Breast epithelium (tissue), 4 donors: ENCODE data around the gene ABHD10. TPM values are rescaled to one million over a fixed set of nuclear protein-coding genes. Genes with fewer than 3 reads are reported as not detected.

Source experiments
- DNase-seq, 2 donors: peaks; one replicate each; pipeline ENCODE4 v3.0.0-alpha.2; 2019; ENCODE audit warnings: low spot score in 2 of 2
- H3K27ac ChIP-seq, 2 donors: fragments of 200-600 bp; sonication (generic) in 1 of 2; one replicate each; pipeline ENCODE4 v1.5.1; 2016 to 2019; ENCODE audit warnings: mild to moderate bottlenecking in 1 of 2
- H3K27me3 ChIP-seq, 2 donors: fragments of 200-600 bp; sonication (generic) in 1 of 2; one replicate each; pipeline versions ENCODE4 v1.5.1 to v1.6.0; 2017 to 2019; ENCODE audit warnings: control low read depth in 1 of 2, mild to moderate bottlenecking in 1 of 2
- H3K36me3 ChIP-seq: fragments of 200-600 bp; one replicate; pipeline ENCODE4 v1.5.1; 2019
- H3K4me1 ChIP-seq, 2 donors: fragments of 200-600 bp; sonication (generic); one replicate each; pipeline ENCODE4 v1.5.1; 2016 to 2019; ENCODE audit warnings: control low read depth in 1 of 2
- H3K4me3 ChIP-seq, 3 donors: fragments of 200-600 bp; sonication (generic); 1 replicate in 2 of 3; 2 replicates in 1 of 3; pipeline ENCODE4 v1.5.1; 2016 to 2019; ENCODE audit warnings: mild to moderate bottlenecking in 3 of 3, moderate library complexity in 2 of 3
- H3K9me3 ChIP-seq, 2 donors: fragments of 200-600 bp; sonication (generic) in 1 of 2; one replicate each; pipeline ENCODE4 v1.5.1; 2016 to 2019; ENCODE audit warnings: control low read depth in 1 of 2
- CTCF ChIP-seq, 3 donors: fragments of 450-650 bp; IDR thresholded peaks; one replicate each; pipeline ENCODE4 v1.5.1; 2016 to 2017; ENCODE audit warnings: antibody characterized with exemption in 3 of 3, mild to moderate bottlenecking in 3 of 3, moderate library complexity in 3 of 3
- POLR2A ChIP-seq: fragments of 450-650 bp; IDR thresholded peaks from one replicate; pipeline ENCODE4 v1.6.1; 2016; ENCODE audit warnings: antibody characterized with exemption, mild to moderate bottlenecking, moderate library complexity
- POLR2AphosphoS5 ChIP-seq, 3 donors: sonication (generic); formaldehyde crosslinking; IDR thresholded peaks; one replicate each; pipeline ENCODE4 v1.6.1; 2017; ENCODE audit warnings: antibody characterized with exemption in 3 of 3
- intact Hi-C: fragments of 100-400 bp; cut with DNase I; formaldehyde crosslinking; loops from one replicate; pipeline ENCODE4 v1.15.1; 2023; ENCODE audit warnings: low total_unique reads
- total RNA-seq, 3 donors: library from RNA; depleted of rRNA; stranded (reverse); fragments of >200 nt; gene quantifications; one replicate each; pipeline ENCODE4 v1.1.0, GENCODE V29; 2016

Gene ABHD10
- total RNA-seq, 3 donors from 2014 or later: 17.3 to 28.5 (median 22.6) TPM

- Histone ChIP-seq H3K4me3 (no peak overlapping the region), H3K36me3 (no peaks in the 10 kb centered on the region), H3K9me3 (no peaks in the 10 kb centered on the region), H3K4me1 (no peaks in the 10 kb centered on the region), H3K27me3 (no peaks in the 10 kb centered on the region), H3K27ac (no peak overlapping the region)
- intact Hi-C loops: no loop called here
- no peak for TF ChIP-seq POLR2AphosphoS5 (IDR thresholded peaks at IDR 0.05)
- no peak for TF ChIP-seq POLR2A
- no peak for TF ChIP-seq CTCF (IDR thresholded peaks at IDR 0.05)
- no peak for DNase-seq
Observed at GRCh38 chr3:111968319-111969054, 10.3 kb upstream of the ABHD10 start.

- TF ChIP-seq POLR2AphosphoS5 (IDR thresholded peaks at IDR 0.05) (no peak), POLR2A (no peak), CTCF (IDR thresholded peaks at IDR 0.05) (no peak)
- DNase-seq: no peak
- no peaks in the 10 kb centered on the region for H3K4me1 ChIP-seq
- H3K4me3 ChIP-seq: no peak overlapping the region
- no peak overlapping the region for H3K27ac ChIP-seq
- no peaks in the 10 kb centered on the region for H3K27me3 ChIP-seq
- H3K36me3 ChIP-seq: no peaks in the 10 kb centered on the region
- intact Hi-C loops: loop anchor here (2.0 kb wide), 1 partner anchor 64 kb away; no protein-coding TSS in a partner anchor
- no peaks in the 10 kb centered on the region for H3K9me3 ChIP-seq
Observed at GRCh38 chr3:111970376-111970775, 8.4 kb upstream of the ABHD10 start.

- no peaks in the 10 kb centered on the region for H3K36me3 ChIP-seq
- no peak overlapping the region for H3K27ac ChIP-seq
- no peaks in the 10 kb centered on the region for H3K9me3 ChIP-seq
- TF ChIP-seq CTCF (IDR thresholded peaks at IDR 0.05) (no peak), POLR2AphosphoS5 (IDR thresholded peaks at IDR 0.05) (no peak), POLR2A (no peak)
- intact Hi-C loops: loop anchor here (2.0 kb wide), 1 partner anchor 65 kb away; no protein-coding TSS in a partner anchor
- no peak for DNase-seq
- no peak overlapping the region for H3K4me3 ChIP-seq
- H3K4me1 ChIP-seq: no peaks in the 10 kb centered on the region
- H3K27me3 ChIP-seq: no peaks in the 10 kb centered on the region
Observed at GRCh38 chr3:111971533-111972130, 7.2 kb upstream of the ABHD10 start.

- no peak for DNase-seq
- Histone ChIP-seq H3K4me3 (no peak overlapping the region), H3K27me3 (no peaks in the 10 kb centered on the region), H3K36me3 (no peaks in the 10 kb centered on the region), H3K9me3 (no peaks in the 10 kb centered on the region), H3K4me1 (no peaks in the 10 kb centered on the region), H3K27ac (no peak overlapping the region)
- intact Hi-C loops: no loop called here
- TF ChIP-seq POLR2AphosphoS5 (IDR thresholded peaks at IDR 0.05): no peak
- TF ChIP-seq CTCF (IDR thresholded peaks at IDR 0.05): no peak
- TF ChIP-seq POLR2A: no peak
Observed at GRCh38 chr3:111972891-111973290, 5.9 kb upstream of the ABHD10 start.

GRCh38 chr3:111975131-111975530 is 3.7 kb upstream of the ABHD10 start:
- H3K27ac ChIP-seq: no peak overlapping the region
- H3K36me3 ChIP-seq: no peaks in the 10 kb centered on the region
- H3K9me3 ChIP-seq: no peaks in the 10 kb centered on the region
- H3K4me3 ChIP-seq: no peak overlapping the region
- DNase-seq: no peak
- intact Hi-C loops: loop anchor here (5.0 kb wide), 1 partner anchor 258 kb away; no protein-coding TSS in a partner anchor
- H3K27me3 ChIP-seq: no peaks in the 10 kb centered on the region
- peaks cover 0 to 5% of the 10 kb centered on the region in 2 donors for H3K4me1 ChIP-seq
- TF ChIP-seq POLR2AphosphoS5 (IDR thresholded peaks at IDR 0.05) (no peak), CTCF (IDR thresholded peaks at IDR 0.05) (no peak), POLR2A (no peak)
